ENCODE results near the gene CFL1.

CFL1 gene

GRCh38 chr11:65867284-65868071 lies 9.5 kb upstream of the CFL1 start:
- Histone ChIP-seq H3K4me3 (ENCODE audit: low read length) (peak overlapping the region; percentile 58), H3K27ac (ENCODE audit: low read depth, low read length) (no peak overlapping the region), H3K9ac (ENCODE audit: low read depth, low read length) (no peak overlapping the region), H3K4me1 (ENCODE audit: insufficient read depth, low read length) (no peaks in the 10 kb centered on the region), H3K36me3 (ENCODE audit: insufficient read depth, low read length) (peaks cover 45% of the 10 kb centered on the region), H3K27me3 (ENCODE audit: insufficient read depth, low read length) (peaks cover 10% of the 10 kb centered on the region), H3K9me3 (ENCODE audit: insufficient read depth, low read depth, low read length) (no peaks in the 10 kb centered on the region)
- WGBS: 50% methylated on average over 29 of the region's 29 CpGs

GRCh38 chr11:65866509-65867283 lies 8.7 kb upstream of the CFL1 start:
- Histone ChIP-seq H3K27ac (ENCODE audit: low read depth, low read length) (no peak overlapping the region), H3K36me3 (ENCODE audit: insufficient read depth, low read length) (peaks cover 52% of the 10 kb centered on the region)
- 93% methylated on average over 21 of the region's 21 CpGs for WGBS

GRCh38 chr11:65865550-65866172 lies 7.7 kb upstream of the CFL1 start:
- H3K27me3 ChIP-seq (ENCODE audit: insufficient read depth, low read length): no peaks in the 10 kb centered on the region
- WGBS: 94% methylated on average over 9 of the region's 9 CpGs
- no peak overlapping the region for H3K9ac ChIP-seq (ENCODE audit: low read depth, low read length)
- H3K27ac ChIP-seq (ENCODE audit: low read depth, low read length): no peak overlapping the region
- no peak overlapping the region for H3K4me3 ChIP-seq (ENCODE audit: low read length)
- H3K36me3 ChIP-seq (ENCODE audit: insufficient read depth, low read length): peaks cover 52% of the 10 kb centered on the region
- H3K9me3 ChIP-seq (ENCODE audit: insufficient read depth, low read depth, low read length): no peaks in the 10 kb centered on the region
- H3K4me1 ChIP-seq (ENCODE audit: insufficient read depth, low read length): peaks cover 7% of the 10 kb centered on the region

More at GRCh38 chr11:65866509-65867283, 8.7 kb upstream of the CFL1 start:
- H3K4me3 ChIP-seq (ENCODE audit: low read length): no peak overlapping the region
- H3K27me3 ChIP-seq (ENCODE audit: insufficient read depth, low read length): 0 out of 2 replicates have a peak, but pooled peaks cover 4% of the 10 kb centered on the region
- no peak overlapping the region for H3K9ac ChIP-seq (ENCODE audit: low read depth, low read length)
- H3K9me3 ChIP-seq (ENCODE audit: insufficient read depth, low read depth, low read length): no peaks in the 10 kb centered on the region
- peaks cover 2% of the 10 kb centered on the region for H3K4me1 ChIP-seq (ENCODE audit: insufficient read depth, low read length)

- Histone ChIP-seq H3K9ac (ENCODE audit: low read depth, low read length) (no peak overlapping the region), H3K27me3 (ENCODE audit: insufficient read depth, low read length) (no peaks in the 10 kb centered on the region), H3K4me3 (ENCODE audit: low read length) (no peak overlapping the region), H3K4me1 (ENCODE audit: insufficient read depth, low read length) (peaks cover 7% of the 10 kb centered on the region), H3K27ac (ENCODE audit: low read depth, low read length) (no peak overlapping the region), H3K36me3 (ENCODE audit: insufficient read depth, low read length) (peaks cover 52% of the 10 kb centered on the region), H3K9me3 (ENCODE audit: insufficient read depth, low read depth, low read length) (no peaks in the 10 kb centered on the region)
- 90% methylated on average over 18 of the region's 18 CpGs for WGBS
Observed at GRCh38 chr11:65864706-65865471, 6.9 kb upstream of the CFL1 start.

- 87% methylated on average over 12 of the region's 12 CpGs for WGBS
- Histone ChIP-seq H3K4me3 (ENCODE audit: low read length) (no peak overlapping the region), H3K4me1 (ENCODE audit: insufficient read depth, low read length) (peaks cover 7% of the 10 kb centered on the region), H3K9ac (ENCODE audit: low read depth, low read length) (no peak overlapping the region), H3K36me3 (ENCODE audit: insufficient read depth, low read length) (peaks cover 52% of the 10 kb centered on the region), H3K27me3 (ENCODE audit: insufficient read depth, low read length) (no peaks in the 10 kb centered on the region), H3K27ac (ENCODE audit: low read depth, low read length) (no peak overlapping the region), H3K9me3 (ENCODE audit: insufficient read depth, low read depth, low read length) (no peaks in the 10 kb centered on the region)
Observed at GRCh38 chr11:65863889-65864705, 6.1 kb upstream of the CFL1 start.

GRCh38 chr11:65862941-65863888 lies 5.2 kb upstream of the CFL1 start:
- H3K36me3 ChIP-seq (ENCODE audit: insufficient read depth, low read length): peaks cover 52% of the 10 kb centered on the region
- no peaks in the 10 kb centered on the region for H3K27me3 ChIP-seq (ENCODE audit: insufficient read depth, low read length)
- WGBS: 95% methylated on average over 23 of the region's 24 CpGs
- no peak overlapping the region for H3K9ac ChIP-seq (ENCODE audit: low read depth, low read length)
- H3K4me1 ChIP-seq (ENCODE audit: insufficient read depth, low read length): peaks cover 7% of the 10 kb centered on the region
- no peaks in the 10 kb centered on the region for H3K9me3 ChIP-seq (ENCODE audit: insufficient read depth, low read depth, low read length)
- H3K27ac ChIP-seq (ENCODE audit: low read depth, low read length): no peak overlapping the region
- H3K4me3 ChIP-seq (ENCODE audit: low read length): no peak overlapping the region

- 76% methylated on average over 5 of the region's 5 CpGs for WGBS
- Histone ChIP-seq H3K9ac (ENCODE audit: low read depth, low read length) (no peak overlapping the region), H3K36me3 (ENCODE audit: insufficient read depth, low read length) (peaks cover 52% of the 10 kb centered on the region), H3K4me3 (ENCODE audit: low read length) (0 out of 2 replicates have a peak overlapping the region, but pooled peaks have one; percentile 96), H3K4me1 (ENCODE audit: insufficient read depth, low read length) (peaks cover 7% of the 10 kb centered on the region), H3K27me3 (ENCODE audit: insufficient read depth, low read length) (no peaks in the 10 kb centered on the region), H3K27ac (ENCODE audit: low read depth, low read length) (no peak overlapping the region), H3K9me3 (ENCODE audit: insufficient read depth, low read depth, low read length) (no peaks in the 10 kb centered on the region)
Observed at GRCh38 chr11:65862191-65862735, 4.3 kb upstream of the CFL1 start.

GRCh38 chr11:65861533-65862183 lies 3.7 kb upstream of the CFL1 start:
- H3K9ac ChIP-seq (ENCODE audit: low read depth, low read length): peak overlapping the region; percentile 96
- no peaks in the 10 kb centered on the region for H3K27me3 ChIP-seq (ENCODE audit: insufficient read depth, low read length)
- H3K4me3 ChIP-seq (ENCODE audit: low read length): peak overlapping the region; percentile 96
- H3K9me3 ChIP-seq (ENCODE audit: insufficient read depth, low read depth, low read length): no peaks in the 10 kb centered on the region
- H3K4me1 ChIP-seq (ENCODE audit: insufficient read depth, low read length): peaks cover 7% of the 10 kb centered on the region
- H3K27ac ChIP-seq (ENCODE audit: low read depth, low read length): no peak overlapping the region
- peaks cover 49% of the 10 kb centered on the region for H3K36me3 ChIP-seq (ENCODE audit: insufficient read depth, low read length)
- 94% methylated on average over 13 of the region's 13 CpGs for WGBS

GRCh38 chr11:65861165-65861505 lies 3.2 kb upstream of the CFL1 start:
- peak overlapping the region; percentile 96 for H3K9ac ChIP-seq (ENCODE audit: low read depth, low read length)
- 12% methylated on average over 14 of the region's 14 CpGs for WGBS
- peak overlapping the region; percentile 96 for H3K27ac ChIP-seq (ENCODE audit: low read depth, low read length)
- H3K36me3 ChIP-seq (ENCODE audit: insufficient read depth, low read length): peaks cover 49% of the 10 kb centered on the region
- peak overlapping the region; percentile 96 for H3K4me3 ChIP-seq (ENCODE audit: low read length)
- peaks cover 7% of the 10 kb centered on the region for H3K4me1 ChIP-seq (ENCODE audit: insufficient read depth, low read length)
- no peaks in the 10 kb centered on the region for H3K27me3 ChIP-seq (ENCODE audit: insufficient read depth, low read length)
- H3K9me3 ChIP-seq (ENCODE audit: insufficient read depth, low read depth, low read length): no peaks in the 10 kb centered on the region
